ENCODE data around the gene TBC1D16.
"Not testable (repeated sequence)": the region's sequence is repeated elsewhere in the genome, so short reads cannot be mapped to it uniquely, and the experiment has no call there.

The TBC1D16 gene

GRCh38 chr17:80051681-80052080, 16.0 kb upstream of the TBC1D16 start:
- DNase-seq, result no peak

GRCh38 chr17:80050706-80051105, 15.0 kb upstream of the TBC1D16 start:
- no peak for DNase-seq

GRCh38 chr17:80049986-80050385, 14.3 kb upstream of the TBC1D16 start:
- no peak for DNase-seq

- no peak for DNase-seq
These were observed 11.5 kb upstream of the TBC1D16 start for GRCh38 chr17:80047176-80047575.

GRCh38 chr17:80046709-80047108, 11.0 kb upstream of the TBC1D16 start:
- DNase-seq, result not testable (repeated sequence)

GRCh38 chr17:80045703-80046102, 10.0 kb upstream of the TBC1D16 start:
- DNase-seq, result no peak

GRCh38 chr17:80043963-80044362, 8.3 kb upstream of the TBC1D16 start:
- DNase-seq, result no peak

- DNase-seq, result peak; percentile 23
These were observed 1.2 kb upstream of the TBC1D16 start for GRCh38 chr17:80036715-80037477.

GRCh38 chr17:80035937-80036714, 454 bp upstream of the TBC1D16 start, which contains the start of gene CCDC40:
Gene CCDC40 (plus strand): TSS chr17:80036642. CDS start chr17:80036663, 21 bp downstream.
- peak; percentile 70 for DNase-seq

- peak; percentile 19 for DNase-seq
These were observed 633 bp downstream of the TBC1D16 start for GRCh38 chr17:80034791-80035686.

- no peak for DNase-seq
These were observed 1.8 kb downstream of the TBC1D16 start for GRCh38 chr17:80033840-80034239.

GRCh38 chr17:80032614-80033171, 3.0 kb downstream of the TBC1D16 start:
- no peak for DNase-seq

GRCh38 chr17:80031691-80032430, 3.8 kb downstream of the TBC1D16 start:
- DNase-seq, result no peak

- DNase-seq, result no peak
These were observed 4.8 kb downstream of the TBC1D16 start for GRCh38 chr17:80030730-80031410.

- DNase-seq, result no peak
These were observed 6.3 kb downstream of the TBC1D16 start for GRCh38 chr17:80029258-80029974.

GRCh38 chr17:80028030-80028429, 7.6 kb downstream of the TBC1D16 start:
- DNase-seq, result no peak

- no peak for DNase-seq
These were observed 8.6 kb downstream of the TBC1D16 start for GRCh38 chr17:80027043-80027435.

GRCh38 chr17:80026359-80027042, 9.2 kb downstream of the TBC1D16 start:
- DNase-seq, result no peak

- no peak for DNase-seq
These were observed 9.9 kb downstream of the TBC1D16 start for GRCh38 chr17:80025796-80026195.

- no peak for DNase-seq
These were observed 10.5 kb downstream of the TBC1D16 start for GRCh38 chr17:80025140-80025539.
